ENCODE measurements around the gene FRY.

DNA sequence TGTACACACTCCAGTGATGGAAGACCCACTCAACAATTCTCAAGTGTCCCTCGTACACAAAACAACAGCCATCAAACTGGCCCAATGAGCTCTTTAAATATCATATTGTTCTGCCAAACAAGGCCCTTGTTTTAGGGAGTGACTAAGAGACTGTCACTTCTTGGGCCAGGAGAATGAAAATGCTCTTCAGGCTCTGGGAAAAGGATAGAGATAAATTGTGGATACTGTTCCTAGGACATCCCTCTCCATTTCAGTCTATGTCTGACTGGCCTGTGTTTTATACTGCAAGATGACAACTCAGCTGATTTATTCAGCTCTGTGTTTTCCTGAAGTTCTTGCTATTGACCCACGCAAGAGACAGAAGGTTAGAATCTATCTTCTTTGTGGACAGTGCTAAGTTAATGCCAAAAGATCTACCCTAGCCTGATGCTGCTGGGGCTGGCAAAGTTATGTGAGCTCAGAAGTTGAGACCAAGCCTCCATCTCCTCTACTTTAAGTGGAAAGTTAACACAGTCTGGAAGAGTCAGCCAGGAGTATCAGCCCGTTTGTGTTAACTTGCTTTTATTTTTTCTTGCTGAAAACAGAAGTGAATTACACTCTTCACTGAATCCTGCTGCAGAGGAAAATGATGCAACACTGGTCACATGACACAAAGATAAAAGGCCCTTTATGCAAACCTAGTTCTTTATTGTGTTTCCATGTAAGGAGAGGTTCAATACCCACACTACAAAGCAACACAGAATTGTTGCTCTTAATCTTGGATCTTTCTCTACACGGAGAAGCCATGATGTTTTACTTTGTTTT, 14.6 kb downstream of the FRY start:
- TF ChIP-seq CTCF (conservative IDR thresholded peaks at IDR 0.05; ENCODE audit: low read length): no peak
- TF ChIP-seq EZH2phosphoT487 (IDR thresholded peaks at IDR 0.05; ENCODE audit: borderline replicate concordance): no peak
